Fibroblast of pulmonary artery (primary cell): ENCODE measurements around the gene MDGA2.
"Not testable (repeated sequence)": the region's sequence is repeated elsewhere in the genome, so short reads cannot be mapped to it uniquely, and the experiment has no call there.

ENCODE experiments used
- DNase-seq: peaks from one replicate; pipeline ENCODE4 v3.0.0-alpha.2; 2010; ENCODE audit warnings: low read depth
- H3K4me3 ChIP-seq: replicated peaks from 2 replicates; pipeline ENCODE4 v1.5.1; 2011; ENCODE audit warnings: low read depth, mild to moderate bottlenecking, control low read depth, low read length, moderate library complexity
- CTCF ChIP-seq: IDR thresholded peaks from 2 replicates; pipeline ENCODE4 v1.5.1; 2011; ENCODE audit warnings: mild to moderate bottlenecking, control low read depth, low read length, inconsistent platforms; ENCODE audit errors: missing control alignments

The MDGA2 gene

GRCh38 chr14:47246367-47246766 lies 429.0 kb downstream of the MDGA2 start:
- H3K4me3 ChIP-seq = no peak overlapping the region
- DNase-seq = no peak
- no peak for TF ChIP-seq CTCF

DNA sequence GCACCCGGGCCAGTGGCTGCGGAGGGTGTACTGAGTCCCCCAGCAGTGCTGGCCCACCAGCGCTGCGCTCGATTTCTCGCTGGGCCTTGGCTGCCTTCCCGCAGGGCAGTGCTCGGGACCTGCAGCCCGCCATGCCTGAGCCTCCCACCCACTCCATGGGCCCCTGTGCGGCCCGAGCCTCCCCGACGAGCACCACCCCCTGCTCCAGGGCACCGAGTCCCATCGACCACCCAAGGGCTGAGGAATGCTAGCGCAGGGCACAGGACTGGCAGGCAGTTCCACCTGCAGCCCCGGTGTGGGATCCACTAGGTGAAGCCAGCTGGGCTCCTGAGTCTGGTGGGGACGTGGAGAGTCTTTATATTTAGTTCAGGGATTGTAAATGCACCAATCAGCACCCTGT lies 432.8 kb downstream of the MDGA2 start:
- H3K4me3 ChIP-seq, DNase-seq: not testable (repeated sequence)

GRCh38 chr14:47240748-47241437 lies 434.5 kb downstream of the MDGA2 start:
- no peak for DNase-seq
- TF ChIP-seq CTCF = no peak
- H3K4me3 ChIP-seq = no peak overlapping the region

DNA sequence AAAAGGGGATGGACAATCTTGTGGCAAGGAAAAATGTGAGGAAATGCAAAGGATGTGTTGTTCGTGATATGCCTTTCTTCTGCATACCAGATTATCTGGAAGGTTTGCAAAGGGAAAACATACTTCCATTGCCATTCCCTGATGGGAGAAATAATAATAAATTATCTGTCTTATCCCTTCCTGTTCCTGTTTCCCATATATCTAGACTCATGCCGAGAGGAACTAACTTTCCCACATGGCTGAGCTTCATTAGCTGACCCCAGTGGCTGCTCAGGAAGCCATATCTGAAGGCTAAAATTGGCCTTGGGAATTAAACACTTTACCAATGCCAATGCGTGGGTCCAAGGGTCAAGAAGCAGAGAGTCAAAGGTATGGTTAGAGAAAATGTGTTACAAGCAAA lies 439.8 kb downstream of the MDGA2 start:
- no peak for TF ChIP-seq CTCF

GRCh38 chr14:47226877-47227520 lies 448.4 kb downstream of the MDGA2 start:
- peak; percentile 23 for DNase-seq
- no peak overlapping the region for H3K4me3 ChIP-seq
- TF ChIP-seq CTCF = no peak

More for the DNA sequence above, 439.8 kb downstream of the MDGA2 start:
- no peak for DNase-seq
- no peak overlapping the region for H3K4me3 ChIP-seq

GRCh38 chr14:47223656-47224055 lies 451.7 kb downstream of the MDGA2 start:
- TF ChIP-seq CTCF = no peak
- H3K4me3 ChIP-seq = no peak overlapping the region
- no peak for DNase-seq

DNA sequence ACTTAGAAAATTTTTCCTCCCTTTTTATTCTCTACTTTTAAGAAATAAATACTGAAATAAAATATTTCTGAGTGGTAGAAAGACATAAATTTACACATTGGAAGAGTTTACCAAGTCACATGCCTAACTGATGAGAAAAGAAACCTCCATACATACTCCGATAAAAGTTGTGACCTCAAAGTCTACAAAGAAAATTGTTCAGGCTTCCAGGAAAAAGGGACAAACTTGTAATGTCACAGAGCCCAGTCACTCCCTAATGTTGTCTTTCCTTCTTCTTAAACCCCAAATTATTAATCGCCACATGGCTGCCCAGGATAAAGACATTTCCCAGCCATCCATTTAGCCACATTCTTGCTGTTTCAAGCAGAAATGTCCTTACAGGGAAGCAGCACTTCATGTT lies 455.3 kb downstream of the MDGA2 start:
- TF ChIP-seq CTCF = no peak
- H3K4me3 ChIP-seq = no peak overlapping the region

More for the DNA sequence above, 455.3 kb downstream of the MDGA2 start:
- DNase-seq = no peak
